AG09309 (cell line): Measurements from ENCODE around the gene PDIK1L.

Source experiments
- DNase-seq: peaks from one replicate; pipeline ENCODE4 v3.0.0-alpha.2; 2010; ENCODE audit warnings: low read depth
- H3K4me3 ChIP-seq: 2 replicates; pipeline ENCODE4 v1.5.1; 2011; ENCODE audit warnings: mild to moderate bottlenecking, low read depth, low read length, moderate library complexity; ENCODE audit not compliant: control insufficient read depth
- TF ChIP-seq, protein P1 (sequence below): IDR thresholded peaks from 2 replicates; pipeline ENCODE4 v1.5.1; 2011; ENCODE audit warnings: mild to moderate bottlenecking, low read depth, low read length, inconsistent platforms; ENCODE audit not compliant: insufficient read depth, control insufficient read depth; ENCODE audit errors: missing control alignments

The PDIK1L gene

DNA sequence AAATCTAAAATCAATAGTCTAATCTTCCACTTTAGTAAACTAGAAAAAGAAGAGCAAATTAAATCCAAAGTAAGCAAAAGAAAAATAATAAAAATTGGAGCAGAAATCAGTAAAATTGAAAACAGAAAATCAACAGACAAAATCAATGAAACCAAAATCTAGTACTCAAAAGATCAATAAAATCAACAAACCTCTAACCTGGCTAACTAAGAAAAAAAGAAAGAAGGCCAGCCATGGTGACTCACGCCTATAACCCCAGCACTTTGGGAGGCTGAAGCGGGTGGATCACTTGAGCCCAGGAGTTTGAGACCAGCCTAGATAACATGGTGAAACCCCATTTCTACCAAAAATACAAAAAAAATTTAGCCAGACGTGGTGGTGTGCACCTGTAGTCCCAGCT is 22.8 kb downstream of the PDIK1L start:
- no peak overlapping the region for H3K4me3 ChIP-seq
- DNase-seq = no peak
- TF ChIP-seq, protein P1, sequence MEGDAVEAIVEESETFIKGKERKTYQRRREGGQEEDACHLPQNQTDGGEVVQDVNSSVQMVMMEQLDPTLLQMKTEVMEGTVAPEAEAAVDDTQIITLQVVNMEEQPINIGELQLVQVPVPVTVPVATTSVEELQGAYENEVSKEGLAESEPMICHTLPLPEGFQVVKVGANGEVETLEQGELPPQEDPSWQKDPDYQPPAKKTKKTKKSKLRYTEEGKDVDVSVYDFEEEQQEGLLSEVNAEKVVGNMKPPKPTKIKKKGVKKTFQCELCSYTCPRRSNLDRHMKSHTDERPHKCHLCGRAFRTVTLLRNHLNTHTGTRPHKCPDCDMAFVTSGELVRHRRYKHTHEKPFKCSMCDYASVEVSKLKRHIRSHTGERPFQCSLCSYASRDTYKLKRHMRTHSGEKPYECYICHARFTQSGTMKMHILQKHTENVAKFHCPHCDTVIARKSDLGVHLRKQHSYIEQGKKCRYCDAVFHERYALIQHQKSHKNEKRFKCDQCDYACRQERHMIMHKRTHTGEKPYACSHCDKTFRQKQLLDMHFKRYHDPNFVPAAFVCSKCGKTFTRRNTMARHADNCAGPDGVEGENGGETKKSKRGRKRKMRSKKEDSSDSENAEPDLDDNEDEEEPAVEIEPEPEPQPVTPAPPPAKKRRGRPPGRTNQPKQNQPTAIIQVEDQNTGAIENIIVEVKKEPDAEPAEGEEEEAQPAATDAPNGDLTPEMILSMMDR = no peak

GRCh38 chr1:26138974-26139558 is 27.4 kb downstream of the PDIK1L start:
- no peak for DNase-seq
- no peak overlapping the region for H3K4me3 ChIP-seq
- TF ChIP-seq, protein P1 = no peak

- no peak for DNase-seq
- no peak overlapping the region for H3K4me3 ChIP-seq
- TF ChIP-seq, protein P1 = no peak
These were observed 30.5 kb downstream of the PDIK1L start for GRCh38 chr1:26142159-26142558.

GRCh38 chr1:26145041-26145959 is 33.7 kb downstream of the PDIK1L start:
- DNase-seq = peak; percentile 52
- no peak overlapping the region for H3K4me3 ChIP-seq
- TF ChIP-seq, protein P1 = peak; percentile 81

- DNase-seq = no peak
- TF ChIP-seq, protein P1 = no peak
- H3K4me3 ChIP-seq = no peak overlapping the region
These were observed 34.3 kb downstream of the PDIK1L start for GRCh38 chr1:26145960-26146294.

GRCh38 chr1:26148887-26149286 is 37.3 kb downstream of the PDIK1L start:
- TF ChIP-seq, protein P1 = no peak
- no peak overlapping the region for H3K4me3 ChIP-seq
- DNase-seq = no peak
